HG03039 (cell line): ENCODE measurements around the gene LAG3.

ENCODE experiments used
- ATAC-seq: cut with Tn5 transposase; IDR thresholded peaks from one replicate; pipeline ENCODE4 v1.9.1; 2021; ENCODE audit warnings: mild to moderate bottlenecking, moderate library complexity; ENCODE audit not compliant: unreplicated experiment

The LAG3 gene

DNA sequence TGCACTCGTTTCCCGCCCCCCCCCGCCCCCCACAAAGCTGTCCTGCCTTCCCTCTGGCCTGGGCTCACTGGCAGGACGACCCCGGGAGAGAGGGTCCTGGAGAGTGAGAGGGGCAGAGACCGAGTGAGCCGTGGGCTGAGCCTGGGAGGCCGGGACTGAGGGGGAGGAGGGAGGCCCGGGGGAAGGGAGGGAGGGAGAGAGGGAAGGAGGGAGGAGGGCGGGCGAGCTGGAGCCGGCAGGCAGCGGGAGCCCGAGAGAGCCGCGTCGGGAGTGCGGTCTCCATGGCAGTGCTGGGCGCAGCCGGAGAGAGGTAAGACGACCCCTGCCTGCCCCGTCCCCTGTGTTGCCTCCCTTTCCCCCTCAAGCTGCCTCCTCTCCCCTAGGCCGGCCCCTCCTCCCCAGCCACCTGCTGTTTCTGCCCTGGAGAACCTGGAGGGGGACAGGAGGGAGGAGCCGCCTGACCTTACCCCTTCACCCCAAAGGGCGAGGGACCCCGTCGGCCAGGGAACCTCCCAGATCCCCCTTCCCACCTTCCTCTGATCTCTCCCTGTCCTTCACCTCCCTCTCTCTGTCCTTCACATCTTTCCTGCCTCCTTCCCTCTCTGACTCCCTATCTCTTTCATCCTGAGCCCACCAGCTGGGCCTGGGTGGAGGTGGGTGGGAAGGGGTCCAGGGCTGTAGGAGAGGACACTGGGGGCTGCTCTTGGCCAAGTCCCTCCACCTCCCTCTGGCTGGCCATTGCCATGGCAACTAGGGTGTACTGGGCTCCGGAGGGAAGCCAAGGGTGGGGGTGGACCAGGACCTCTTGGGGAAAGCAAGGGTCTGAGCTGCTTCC lies 49.5 kb downstream of the LAG3 start, which contains the start of gene GPR162:
Gene GPR162 (plus strand): TSS at position 231 of the 835 bp plus-strand sequence. CDS start 2,078 bp downstream, outside the sequence.
- ATAC-seq = no peak

DNA sequence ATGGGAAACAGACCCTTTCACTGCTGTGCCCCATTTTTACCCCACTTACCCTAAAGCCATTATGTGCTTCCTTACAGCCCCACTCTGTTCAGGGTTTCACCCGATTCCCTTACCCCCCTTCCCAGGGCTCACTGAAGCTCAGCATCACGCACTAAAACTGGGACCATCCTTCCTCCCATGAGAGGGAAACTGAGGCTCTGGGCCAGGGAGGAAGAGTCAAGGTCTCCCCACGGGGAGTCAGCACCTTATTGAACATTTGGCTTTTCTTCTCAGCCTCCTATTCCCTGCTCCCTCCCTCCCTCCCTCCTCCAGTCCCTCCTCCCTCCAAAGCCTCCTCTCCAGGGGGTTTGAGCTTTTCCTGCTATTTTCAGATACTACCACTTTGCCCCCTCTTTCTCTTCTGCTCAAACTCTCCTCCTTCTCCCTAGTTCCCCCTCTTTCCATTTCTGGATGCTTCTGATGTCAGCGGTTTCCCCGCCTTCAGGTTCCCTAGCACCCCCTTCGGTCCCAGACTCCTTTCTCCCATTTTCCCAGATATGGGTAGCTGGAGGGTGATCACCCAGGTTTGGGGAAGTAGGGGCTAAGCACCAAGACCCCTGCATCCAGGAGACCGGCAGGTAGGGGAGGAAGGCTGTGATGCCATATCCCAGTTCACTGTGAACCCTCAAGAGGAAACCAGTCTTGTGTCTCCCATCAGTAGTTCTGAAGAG lies 50.3 kb downstream of the LAG3 start:
- ATAC-seq = no peak

- no peak for ATAC-seq
Observed at GRCh38 chr12:6823182-6824084, 51.1 kb downstream of the LAG3 start.

DNA sequence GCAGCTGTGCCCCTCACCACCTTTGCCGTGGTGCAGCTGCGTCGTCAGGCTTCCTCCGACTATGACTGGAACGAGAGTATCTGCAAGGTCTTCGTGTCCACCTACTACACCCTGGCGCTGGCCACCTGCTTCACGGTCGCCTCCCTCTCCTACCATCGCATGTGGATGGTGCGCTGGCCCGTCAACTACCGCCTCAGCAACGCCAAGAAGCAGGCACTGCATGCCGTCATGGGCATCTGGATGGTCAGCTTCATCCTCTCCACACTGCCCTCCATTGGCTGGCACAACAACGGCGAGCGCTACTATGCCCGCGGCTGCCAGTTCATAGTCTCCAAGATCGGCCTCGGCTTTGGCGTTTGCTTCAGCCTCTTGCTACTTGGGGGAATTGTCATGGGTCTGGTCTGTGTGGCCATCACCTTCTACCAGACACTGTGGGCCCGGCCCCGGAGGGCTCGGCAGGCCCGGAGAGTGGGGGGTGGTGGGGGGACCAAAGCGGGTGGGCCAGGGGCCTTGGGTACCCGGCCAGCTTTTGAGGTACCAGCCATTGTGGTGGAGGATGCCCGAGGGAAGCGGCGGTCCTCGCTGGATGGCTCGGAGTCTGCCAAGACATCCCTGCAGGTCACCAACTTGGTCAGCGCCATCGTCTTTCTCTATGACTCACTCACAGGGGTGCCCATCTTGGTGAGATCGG lies 51.9 kb downstream of the LAG3 start:
- no peak for ATAC-seq

- no peak for ATAC-seq
Observed at GRCh38 chr12:6824901-6825381, 52.6 kb downstream of the LAG3 start.

GRCh38 chr12:6825398-6826124 lies 53.2 kb downstream of the LAG3 start:
- ATAC-seq = no peak

GRCh38 chr12:6826125-6826733 lies 53.9 kb downstream of the LAG3 start:
- no peak for ATAC-seq

- ATAC-seq = no peak
Observed at GRCh38 chr12:6826734-6827436, 54.6 kb downstream of the LAG3 start.

GRCh38 chr12:6827437-6827911 lies 55.2 kb downstream of the LAG3 start:
- ATAC-seq = no peak
